B cell (primary cell): ENCODE data around the gene KCNF1. TPM values are rescaled to one million over a fixed set of nuclear protein-coding genes. Genes with fewer than 3 reads are reported as not detected.

Experiments used
- ATAC-seq: fragments of 200-7000 bp; cut with Tn5 transposase; one replicate; pipeline ENCODE4 v1.10.0; 2021; ENCODE audit warnings: low read depth, mild to moderate bottlenecking, moderate number of reproducible peaks, moderate library complexity
- CTCF ChIA-PET: fragments of 350-600 bp; sonication (Branson Sonifier 250); formaldehyde crosslinking; loops from one replicate; lab custom pipeline; 2021; ENCODE audit warnings: antibody characterized with exemption, inconsistent platforms; lab: Charles Lee
- POLR2A ChIA-PET: fragments of 350-600 bp; sonication (Branson Sonifier 250); formaldehyde crosslinking; loops from one replicate; lab custom pipeline; 2021; ENCODE audit warnings: antibody characterized with exemption; lab: Charles Lee
- DNase-seq: peaks from one replicate; pipeline ENCODE4 v3.0.0; 2013
- H2AFZ ChIP-seq: 2 replicates; pipeline ENCODE4 v1.6.1; 2012; ENCODE audit warnings: mild to moderate bottlenecking, low read depth, low read length; ENCODE audit not compliant: insufficient read depth, poor library complexity, severe bottlenecking
- H3K27ac ChIP-seq, 2 donors: 1 replicate in 1 of 2; 2 replicates in 1 of 2; pipeline ENCODE4 v1.5.1; 2012 to 2013; ENCODE audit warnings: low read length in 2 of 2, mild to moderate bottlenecking in 2 of 2, moderate library complexity in 1 of 2
- H3K27me3 ChIP-seq, 4 experiments: fragments of 200-600 bp in 1 of 4; sonication (generic) in 1 of 4; replicated peaks in 1 of 4; 1 replicate in 2 of 4; 2 replicates in 2 of 4; pipeline versions ENCODE4 v1.6.1 to v1.7.0; 2013 to 2016; ENCODE audit warnings: low read length in 3 of 4, mild to moderate bottlenecking in 2 of 4, mixed read lengths in 1 of 4, moderate library complexity in 1 of 4; ENCODE audit not compliant: insufficient read depth in 4 of 4, control insufficient read depth in 3 of 4; ENCODE audit errors: control extremely low read depth in 1 of 4
- H3K36me3 ChIP-seq, 2 experiments: replicated peaks in 1 of 2; 1 replicate in 1 of 2; 2 replicates in 1 of 2; pipeline versions ENCODE4 v1.6.1 to v1.7.1; 2013; ENCODE audit warnings: low read length in 1 of 2; ENCODE audit not compliant: insufficient read depth in 2 of 2, control insufficient read depth in 1 of 2; ENCODE audit errors: control extremely low read depth in 1 of 2, extremely low read depth in 1 of 2
- H3K4me1 ChIP-seq, 2 donors: fragments of 200-600 bp in 1 of 2; sonication (generic) in 1 of 2; 1 replicate in 1 of 2; 2 replicates in 1 of 2; pipeline versions ENCODE4 v1.5.1 to v1.6.1; 2013 to 2017; ENCODE audit warnings: low read length in 2 of 2; ENCODE audit not compliant: control insufficient read depth in 2 of 2, insufficient read depth in 2 of 2
- H3K4me2 ChIP-seq: replicated peaks from 2 replicates; pipeline ENCODE3; 2012; ENCODE audit warnings: mild to moderate bottlenecking, low read depth, low read length; ENCODE audit not compliant: poor library complexity, severe bottlenecking
- H3K4me3 ChIP-seq, 5 experiments: fragments of 200-600 bp in 1 of 5; sonication (generic) in 1 of 5; 1 replicate in 3 of 5; 2 replicates in 2 of 5; pipeline versions ENCODE4 v1.5.1 to v1.7.0; 2011 to 2016; ENCODE audit warnings: low read length in 4 of 5, mild to moderate bottlenecking in 4 of 5, low read depth in 2 of 5, control low read depth in 1 of 5, moderate library complexity in 1 of 5; ENCODE audit not compliant: insufficient read depth in 1 of 5; ENCODE audit errors: control extremely low read depth in 1 of 5, extremely low read depth in 1 of 5
- H3K79me2 ChIP-seq: fragments of 200-600 bp; sonication (generic); one replicate; pipeline ENCODE4 v1.6.0; 2016; ENCODE audit warnings: low read length; ENCODE audit not compliant: control insufficient read depth, insufficient read depth
- H3K9ac ChIP-seq: fragments of 200-600 bp; sonication (generic); 2 replicates; pipeline ENCODE4 v1.6.1; 2017; ENCODE audit warnings: mild to moderate bottlenecking, low read length, moderate library complexity
- H3K9me3 ChIP-seq, 3 donors: one replicate each; pipeline versions ENCODE4 v1.6.1 to v1.7.1; 2013; ENCODE audit warnings: low read length in 2 of 3; ENCODE audit not compliant: control insufficient read depth in 2 of 3, insufficient read depth in 1 of 3; ENCODE audit errors: control extremely low read depth in 1 of 3
- H4K20me1 ChIP-seq: 2 replicates; pipeline ENCODE4 v1.6.0; 2012; ENCODE audit warnings: mild to moderate bottlenecking, low read length; ENCODE audit not compliant: insufficient read depth, control insufficient read depth, poor library complexity, severe bottlenecking
- H3K27ac Mint-ChIP-seq: one replicate; pipeline ENCODE4 v1.8.0; 2021; ENCODE audit warnings: mixed read lengths
- H3K27me3 Mint-ChIP-seq: one replicate; pipeline ENCODE4 v1.8.0; 2021; ENCODE audit warnings: mixed read lengths
- H3K4me1 Mint-ChIP-seq: one replicate; pipeline ENCODE4 v1.8.0; 2021; ENCODE audit warnings: mixed read lengths
- H3K4me3 Mint-ChIP-seq: one replicate; pipeline ENCODE4 v1.8.0; 2021; ENCODE audit warnings: mixed read lengths
- H3K9me3 Mint-ChIP-seq: one replicate; pipeline ENCODE4 v1.8.0; 2022; ENCODE audit warnings: mixed read lengths; ENCODE audit not compliant: insufficient read depth
- EZH2 ChIP-seq: IDR thresholded peaks from 2 replicates; pipeline ENCODE4 v1.6.1; 2012; ENCODE audit warnings: borderline replicate concordance, low read depth, mild to moderate bottlenecking, moderate library complexity, low read length; ENCODE audit not compliant: insufficient read depth, poor library complexity, severe bottlenecking
- WGBS: methylation state at CpG from one replicate; pipeline ENCODE4 v1.1.5; 2013; ENCODE audit warnings: missing lambda C conversion rate; ENCODE audit not compliant: insufficient coverage; 5-methylcytosine and 5-hydroxymethylcytosine counted together
- intact Hi-C: fragments of 100-400 bp; cut with micrococcal nuclease; formaldehyde crosslinking; loops from one replicate; pipeline ENCODE4 v1.10.0; 2022
- polyA plus RNA-seq: library from polyadenylated mRNA; depleted of rRNA; stranded (reverse); fragments of >200 nt; gene quantifications from 2 replicates; pipeline ENCODE4 v1.2.3, GENCODE V29; 2012
- total RNA-seq, 2 donors: library from RNA; stranded (reverse); fragments of 120-200 nt in 1 of 2; gene quantifications; 1 replicate in 1 of 2; 2 replicates in 1 of 2; pipeline versions ENCODE4 v1.2.3 to v1.2.4, GENCODE V29; 2013 to 2022
- TF ChIP-seq, protein P1 (sequence below): fragments of 200-600 bp; IDR thresholded peaks from one replicate; pipeline ENCODE4 v1.8.0; 2022; ENCODE audit warnings: antibody characterized with exemption, mild to moderate bottlenecking

KCNF1 gene
- total and polyA plus RNA-seq, 2 donors (not counting 1 experiment from before 2014, with no cell fraction given): not detected

DNA sequence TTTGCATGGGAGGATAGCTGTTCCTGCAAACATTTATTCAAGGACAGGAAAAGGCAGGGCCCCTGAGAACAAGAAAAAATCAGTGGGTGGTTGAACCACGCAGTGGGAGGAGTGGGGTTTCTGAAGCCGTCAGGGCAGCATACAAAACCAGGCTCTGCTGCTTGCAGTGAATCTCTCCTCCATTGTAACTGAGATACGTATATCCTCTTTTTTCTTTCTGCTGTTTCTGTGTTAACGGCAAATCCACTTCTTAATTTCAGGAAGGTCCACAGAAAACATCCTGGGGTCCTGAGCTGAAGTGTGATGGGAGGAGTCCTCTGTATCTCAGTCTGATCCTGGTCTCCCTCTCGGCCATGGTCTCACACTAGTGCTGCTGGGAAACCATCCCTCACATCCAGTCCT is 27.2 kb upstream of the KCNF1 start:
- POLR2A ChIA-PET: no interaction called here
- Histone ChIP-seq H2AFZ (no peak overlapping the region), H3K9ac (no peak overlapping the region), H3K9me3 (peaks cover 0 to under 1% (median 0%) of the 10 kb centered on the region in 3 donors), H3K4me1 (no peaks in the 10 kb centered on the region), H3K4me3 (no peak overlapping the region), H4K20me1 (no peaks in the 10 kb centered on the region), H3K27me3 (no peaks in the 10 kb centered on the region), H3K36me3 (no peaks in the 10 kb centered on the region), H3K79me2 (no peaks in the 10 kb centered on the region), H3K4me2 (no peak overlapping the region), H3K27ac (no peak overlapping the region)
- WGBS: 49% methylated on average over 2 of the region's 5 CpGs
- Mint-ChIP-seq H3K27me3 (peaks cover 21% of the 10 kb centered on the region), H3K4me1 (no peaks in the 10 kb centered on the region), H3K4me3 (no peak overlapping the region), H3K27ac (no peak overlapping the region), H3K9me3 (peaks cover 2% of the 10 kb centered on the region)
- TF ChIP-seq EZH2: no peak
- TF ChIP-seq, protein P1, sequence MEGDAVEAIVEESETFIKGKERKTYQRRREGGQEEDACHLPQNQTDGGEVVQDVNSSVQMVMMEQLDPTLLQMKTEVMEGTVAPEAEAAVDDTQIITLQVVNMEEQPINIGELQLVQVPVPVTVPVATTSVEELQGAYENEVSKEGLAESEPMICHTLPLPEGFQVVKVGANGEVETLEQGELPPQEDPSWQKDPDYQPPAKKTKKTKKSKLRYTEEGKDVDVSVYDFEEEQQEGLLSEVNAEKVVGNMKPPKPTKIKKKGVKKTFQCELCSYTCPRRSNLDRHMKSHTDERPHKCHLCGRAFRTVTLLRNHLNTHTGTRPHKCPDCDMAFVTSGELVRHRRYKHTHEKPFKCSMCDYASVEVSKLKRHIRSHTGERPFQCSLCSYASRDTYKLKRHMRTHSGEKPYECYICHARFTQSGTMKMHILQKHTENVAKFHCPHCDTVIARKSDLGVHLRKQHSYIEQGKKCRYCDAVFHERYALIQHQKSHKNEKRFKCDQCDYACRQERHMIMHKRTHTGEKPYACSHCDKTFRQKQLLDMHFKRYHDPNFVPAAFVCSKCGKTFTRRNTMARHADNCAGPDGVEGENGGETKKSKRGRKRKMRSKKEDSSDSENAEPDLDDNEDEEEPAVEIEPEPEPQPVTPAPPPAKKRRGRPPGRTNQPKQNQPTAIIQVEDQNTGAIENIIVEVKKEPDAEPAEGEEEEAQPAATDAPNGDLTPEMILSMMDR: no peak
- ATAC-seq (no peak), DNase-seq (no peak)
- intact Hi-C loops: no loop called here
- CTCF ChIA-PET: no interaction called here

- no peak overlapping the region for H3K27ac Mint-ChIP-seq
- WGBS: 83% methylated on average over 3 of the region's 6 CpGs
- Histone ChIP-seq H3K4me1 (no peaks in the 10 kb centered on the region), H3K9ac (no peak overlapping the region), H3K9me3 (peaks cover 0 to 5% (median 0%) of the 10 kb centered on the region in 3 donors), H3K79me2 (no peaks in the 10 kb centered on the region), H3K4me3 (no peak overlapping the region), H4K20me1 (no peaks in the 10 kb centered on the region), H3K27me3 (no peaks in the 10 kb centered on the region), H3K27ac (no peak overlapping the region), H2AFZ (no peak overlapping the region), H3K4me2 (no peak overlapping the region), H3K36me3 (no peaks in the 10 kb centered on the region)
- POLR2A ChIA-PET: no interaction called here
- H3K4me1 Mint-ChIP-seq: no peaks in the 10 kb centered on the region
- H3K27me3 Mint-ChIP-seq: peaks cover 21% of the 10 kb centered on the region
- no peak for DNase-seq
- no peak for ATAC-seq
- H3K9me3 Mint-ChIP-seq: peaks cover 2% of the 10 kb centered on the region
- H3K4me3 Mint-ChIP-seq: no peak overlapping the region
- CTCF ChIA-PET: no interaction called here
- TF ChIP-seq EZH2: no peak
- TF ChIP-seq, protein P1: no peak
- intact Hi-C loops: no loop called here
Observed at GRCh38 chr2:10885094-10885860, 26.5 kb upstream of the KCNF1 start.
